Keratinocyte (primary cell): Measurements from ENCODE around the gene FREM1. TPM values are rescaled to one million over a fixed set of nuclear protein-coding genes. Genes with fewer than 3 reads are reported as not detected.
A peak's percentile ranks its signal among the peaks of the same experiment; 100 is the strongest.

Experiments
- DNase-seq: peaks from one replicate; pipeline ENCODE4 v3.0.0-alpha.2; 2011; ENCODE audit warnings: low read depth, missing footprints, low spot score
- FAIRE-seq: peaks from 2 replicates; lab custom pipeline; 2011; peaks lifted over from hg19 to GRCh38; lab: Jason Lieb, UNC
- H2AFZ ChIP-seq: 2 replicates; pipeline ENCODE4 v1.6.0; 2012; ENCODE audit warnings: low read length, control low read depth, inconsistent platforms; ENCODE audit not compliant: control insufficient read depth
- H3K27ac ChIP-seq: 2 replicates; pipeline ENCODE4 v1.5.1; 2011; ENCODE audit warnings: low read length; ENCODE audit not compliant: control insufficient read depth, insufficient read depth
- H3K27me3 ChIP-seq: 3 replicates; pipeline ENCODE4 v1.6.0; 2011; ENCODE audit warnings: low read length; ENCODE audit not compliant: control insufficient read depth, insufficient read depth; ENCODE audit errors: extremely low read depth
- H3K36me3 ChIP-seq, 2 experiments: 2 replicates in 1 of 2; 3 replicates in 1 of 2; pipeline ENCODE4 v1.5.1; 2011; ENCODE audit warnings: low read length in 2 of 2, mild to moderate bottlenecking in 1 of 2; ENCODE audit not compliant: control insufficient read depth in 2 of 2, insufficient read depth in 2 of 2; ENCODE audit errors: extremely low read depth in 1 of 2
- H3K4me1 ChIP-seq: 3 replicates; pipeline ENCODE4 v1.5.1; 2011; ENCODE audit warnings: low read length; ENCODE audit not compliant: control insufficient read depth, insufficient read depth; ENCODE audit errors: extremely low read depth
- H3K4me2 ChIP-seq: 3 replicates; pipeline ENCODE4 v1.6.0; 2011; ENCODE audit warnings: low read depth, low read length; ENCODE audit not compliant: control insufficient read depth, insufficient read depth; ENCODE audit errors: extremely low read depth
- H3K4me3 ChIP-seq, 3 experiments: fragments of 200-600 bp in 1 of 3; sonication (generic) in 1 of 3; 2 replicates in 2 of 3; 3 replicates in 1 of 3; pipeline ENCODE4 v1.5.1; 2011 to 2016; ENCODE audit warnings: low read length in 3 of 3, mild to moderate bottlenecking in 3 of 3, control low read depth in 2 of 3, inconsistent platforms in 1 of 3, low read depth in 1 of 3, mixed read lengths in 1 of 3, mixed run types in 1 of 3, moderate library complexity in 1 of 3; ENCODE audit not compliant: control insufficient read depth in 2 of 3, insufficient read depth in 2 of 3; ENCODE audit errors: extremely low read depth in 1 of 3
- H3K79me2 ChIP-seq: 2 replicates; pipeline ENCODE4 v1.6.0; 2012; ENCODE audit warnings: low read length; ENCODE audit not compliant: control insufficient read depth, insufficient read depth
- H3K9ac ChIP-seq: 3 replicates; pipeline ENCODE4 v1.6.0; 2011; ENCODE audit warnings: low read length; ENCODE audit not compliant: control insufficient read depth, insufficient read depth; ENCODE audit errors: extremely low read depth
- H3K9me1 ChIP-seq: 3 replicates; pipeline ENCODE4 v1.6.0; 2011; ENCODE audit warnings: low read length; ENCODE audit not compliant: control insufficient read depth, insufficient read depth; ENCODE audit errors: extremely low read depth
- H3K9me3 ChIP-seq: 2 replicates; pipeline ENCODE4 v1.5.1; 2012; ENCODE audit warnings: low read depth, low read length; ENCODE audit not compliant: control insufficient read depth
- H4K20me1 ChIP-seq: 3 replicates; pipeline ENCODE4 v1.6.0; 2011; ENCODE audit warnings: low read length; ENCODE audit not compliant: control insufficient read depth, insufficient read depth; ENCODE audit errors: extremely low read depth
- CTCF ChIP-seq, 3 experiments: IDR thresholded peaks in 1 of 3; conservative IDR thresholded peaks in 1 of 3; optimal IDR thresholded peaks in 1 of 3; 2 replicates in 2 of 3; 3 replicates in 1 of 3; pipeline versions ENCODE3 to v1.5.1; 2011; ENCODE audit warnings: low read length in 3 of 3, mild to moderate bottlenecking in 3 of 3, moderate library complexity in 2 of 3, control low read depth in 1 of 3, inconsistent platforms in 1 of 3; ENCODE audit not compliant: insufficient read depth in 2 of 3; ENCODE audit errors: extremely low read depth in 1 of 3
- EZH2 ChIP-seq: IDR thresholded peaks from one replicate; pipeline ENCODE4 v1.6.1; 2012; ENCODE audit warnings: inconsistent platforms, mild to moderate bottlenecking, low read length, moderate library complexity
- dilution Hi-C: fragments of 300-500 bp; cut with MboI; formaldehyde crosslinking; loops from one replicate; pipeline ENCODE4 v1.7.0; 2020; ENCODE audit warnings: low sequenced_read_pairs; ENCODE audit not compliant: extremely low pct_ligation_motif_present
- polyA minus RNA-seq, 3 experiments: library from RNA; depleted of rRNA, polyadenylated mRNA; stranded (reverse); fragments of >200 nt; gene quantifications; 1 replicate in 1 of 3; 2 replicates in 1 of 3; 3 replicates in 1 of 3; pipeline ENCODE4 v1.2.3, GENCODE V29; 2011
- polyA plus RNA-seq, 5 experiments: library from polyadenylated mRNA; depleted of rRNA in 3 of 5; stranded (reverse) in 3 of 5; stranded (forward) in 1 of 5; unstranded in 1 of 5; fragments of >200 nt; gene quantifications; 1 replicate in 1 of 5; 2 replicates in 3 of 5; 3 replicates in 1 of 5; pipeline versions ENCODE4 v1.2.1 to v1.2.3, GENCODE V29; 2011 to 2012; ENCODE audit warnings: missing spikeins in 2 of 5, low read depth in 1 of 5, low replicate concordance in 1 of 5

The FREM1 gene
- under 0.01 to 0.05 TPM in 2 of 3 replicates, not detected in the other for polyA plus RNA-seq
- polyA plus RNA-seq (2011; ENCODE audit: low read depth), result not detected
- polyA plus RNA-seq (2011; cell fraction: cytosol; rRNA removed), result not detected in 2 replicates
- 0.03 TPM in 2 replicates for polyA plus RNA-seq (2011; cell fraction: nucleus; rRNA removed)
- polyA plus RNA-seq (2012; ENCODE audit: low replicate concordance), result 0.01 TPM in 1 of 2 replicates, not detected in the other
- not detected in 3 replicates for polyA minus RNA-seq
- polyA minus RNA-seq (2011; cell fraction: cytosol; rRNA and poly(A)+ RNA removed), result not detected
- polyA minus RNA-seq (2011; cell fraction: nucleus; rRNA and poly(A)+ RNA removed), result 0.11 TPM in 1 of 2 replicates, not detected in the other

- Histone ChIP-seq H2AFZ (peak within 1 kb of the TSS; percentile 9), H3K4me1 (no peaks in the 10 kb centered on the region), H3K27me3 (no peaks in the 10 kb centered on the region), H3K9me3 (no peaks in the 10 kb centered on the region), H3K4me2 (no peak within 1 kb of the TSS), H4K20me1 (no peaks in the 10 kb centered on the region), H3K79me2 (no peaks in the 10 kb centered on the region), H3K27ac (no peak within 1 kb of the TSS), H3K36me3 (no peaks in the 10 kb centered on the region), H3K9me1 (no peaks in the 10 kb centered on the region), H3K9ac (no peak within 1 kb of the TSS), H3K4me3 (no peak within 1 kb of the TSS)
- TF ChIP-seq EZH2 (no peak), CTCF (optimal IDR thresholded peaks at IDR 0.05 in 1 of 3, IDR thresholded peaks at IDR 0.05 in 1 of 3, conservative IDR thresholded peaks at IDR 0.05 in 1 of 3; ENCODE audit: extremely low read depth in 1 of 3, insufficient read depth in 2 of 3, low read length in 3 of 3) (no peak)
- FAIRE-seq, result no peak
- dilution Hi-C loops, result no loop called here
- DNase-seq, result no peak
These were observed at the start of gene FREM1 for GRCh38 chr9:14909961-14910805. Gene FREM1 (minus strand): TSS chr9:14910428. CDS start chr9:14868977, 41,451 bp downstream.

- Histone ChIP-seq H3K4me2 (no peak overlapping the region), H3K9me3 (no peaks in the 10 kb centered on the region), H3K79me2 (no peaks in the 10 kb centered on the region), H4K20me1 (no peaks in the 10 kb centered on the region), H3K9me1 (no peaks in the 10 kb centered on the region), H3K9ac (no peak overlapping the region), H3K4me1 (no peaks in the 10 kb centered on the region), H2AFZ (no peak overlapping the region), H3K4me3 (no peak overlapping the region), H3K36me3 (no peaks in the 10 kb centered on the region), H3K27ac (no peak overlapping the region), H3K27me3 (no peaks in the 10 kb centered on the region)
- TF ChIP-seq EZH2 (no peak), CTCF (optimal IDR thresholded peaks at IDR 0.05 in 1 of 3, IDR thresholded peaks at IDR 0.05 in 1 of 3, conservative IDR thresholded peaks at IDR 0.05 in 1 of 3; ENCODE audit: extremely low read depth in 1 of 3, insufficient read depth in 2 of 3, low read length in 3 of 3) (no peak)
- FAIRE-seq (no peak), DNase-seq (no peak)
- dilution Hi-C loops, result no loop called here
These were observed 48.8 kb upstream of the FREM1 start for GRCh38 chr9:14958989-14959388.
